HG02852 (cell line): ENCODE results near the gene DUSP22.
"Not testable (repeated sequence)": the region's sequence is repeated elsewhere in the genome, so short reads cannot be mapped to it uniquely, and the experiment has no call there.

ENCODE experiments used
- ATAC-seq: cut with Tn5 transposase; IDR thresholded peaks from one replicate; pipeline ENCODE4 v1.9.1; 2021; ENCODE audit warnings: mild to moderate bottlenecking, moderate library complexity; ENCODE audit not compliant: unreplicated experiment

Gene DUSP22

GRCh38 chr6:376827-377640 is 84.7 kb downstream of the DUSP22 start:
- ATAC-seq = no peak

DNA sequence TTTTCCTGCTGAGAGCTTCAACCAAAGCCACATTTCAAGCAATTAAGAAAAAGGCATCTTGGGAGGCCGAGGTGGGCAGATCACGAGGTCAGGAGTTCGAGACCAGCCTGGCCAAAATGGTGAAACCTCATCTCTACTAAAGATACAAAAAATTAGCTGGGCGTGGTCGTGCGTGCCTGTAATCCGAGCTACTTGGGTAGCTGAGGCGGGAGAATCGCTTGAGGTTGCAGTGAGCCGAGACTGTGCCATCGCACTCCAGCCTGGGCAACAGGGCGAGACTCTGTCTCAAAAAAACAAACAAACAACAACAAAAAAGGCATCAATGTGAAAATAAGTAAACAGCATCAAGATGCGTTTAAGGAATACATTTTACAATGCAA is 85.3 kb downstream of the DUSP22 start:
- not testable (repeated sequence) for ATAC-seq

DNA sequence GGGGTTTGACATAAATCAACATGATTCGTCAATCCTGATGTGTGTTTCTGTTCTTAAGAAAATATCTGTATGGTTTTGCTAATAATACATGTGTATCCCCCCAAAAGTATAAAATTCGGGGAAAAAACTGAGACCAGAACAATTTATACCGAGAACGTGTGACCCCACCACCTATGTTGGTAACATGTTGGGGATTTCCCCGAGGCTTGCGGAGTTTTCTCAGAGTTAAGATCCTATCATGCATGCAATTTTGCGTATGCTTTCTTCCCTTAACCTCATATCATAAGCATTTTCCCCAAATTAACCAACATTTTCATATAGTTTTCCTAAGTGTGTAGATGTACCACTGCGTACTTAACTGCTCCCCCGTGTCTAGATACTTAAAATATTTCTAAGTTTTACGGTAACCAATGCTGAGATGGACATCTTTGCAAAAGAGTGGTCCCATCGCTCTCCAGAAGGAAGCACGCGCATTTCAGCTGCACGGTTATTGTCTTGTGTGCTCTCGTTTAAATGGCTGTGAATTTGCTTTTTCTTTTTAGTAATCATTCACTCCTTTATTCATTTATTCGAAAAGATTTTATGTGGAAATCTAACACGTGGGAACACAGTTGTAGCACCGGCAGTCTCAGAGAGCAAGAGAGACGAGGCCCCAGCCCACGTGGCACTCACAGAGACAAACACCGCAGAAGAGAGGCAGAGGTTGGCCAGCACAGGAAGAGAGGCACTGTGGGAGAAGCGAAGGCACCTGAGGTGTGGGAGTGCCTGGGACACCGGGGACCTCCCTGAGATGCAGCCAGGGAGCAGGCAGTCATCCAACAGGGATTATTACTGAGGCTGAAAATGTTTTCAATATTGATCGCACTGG is 86.0 kb downstream of the DUSP22 start:
- no peak for ATAC-seq

DNA sequence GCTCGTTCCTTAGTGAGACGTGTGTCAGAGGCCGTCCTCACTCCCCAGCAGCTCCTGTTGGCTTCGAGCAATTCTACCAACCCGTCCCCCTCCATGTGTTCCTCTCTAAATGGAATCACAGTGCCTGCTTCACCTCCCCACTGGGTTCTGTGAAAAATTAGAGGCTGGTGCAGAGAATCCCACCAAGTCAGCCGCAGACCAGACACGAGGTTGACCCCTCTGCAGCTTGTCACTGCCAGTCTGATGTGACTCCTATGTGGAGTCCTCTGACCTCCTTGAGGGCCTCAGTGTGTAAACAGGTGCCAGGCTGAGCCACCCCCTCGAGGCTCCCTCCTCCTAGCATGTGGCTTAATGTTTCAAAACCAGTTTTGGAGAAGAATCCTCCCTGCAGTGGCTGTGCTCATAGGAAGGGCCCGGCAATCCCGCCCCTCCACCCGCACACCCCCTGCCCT is 86.7 kb downstream of the DUSP22 start:
- ATAC-seq = peak; percentile 14

DNA sequence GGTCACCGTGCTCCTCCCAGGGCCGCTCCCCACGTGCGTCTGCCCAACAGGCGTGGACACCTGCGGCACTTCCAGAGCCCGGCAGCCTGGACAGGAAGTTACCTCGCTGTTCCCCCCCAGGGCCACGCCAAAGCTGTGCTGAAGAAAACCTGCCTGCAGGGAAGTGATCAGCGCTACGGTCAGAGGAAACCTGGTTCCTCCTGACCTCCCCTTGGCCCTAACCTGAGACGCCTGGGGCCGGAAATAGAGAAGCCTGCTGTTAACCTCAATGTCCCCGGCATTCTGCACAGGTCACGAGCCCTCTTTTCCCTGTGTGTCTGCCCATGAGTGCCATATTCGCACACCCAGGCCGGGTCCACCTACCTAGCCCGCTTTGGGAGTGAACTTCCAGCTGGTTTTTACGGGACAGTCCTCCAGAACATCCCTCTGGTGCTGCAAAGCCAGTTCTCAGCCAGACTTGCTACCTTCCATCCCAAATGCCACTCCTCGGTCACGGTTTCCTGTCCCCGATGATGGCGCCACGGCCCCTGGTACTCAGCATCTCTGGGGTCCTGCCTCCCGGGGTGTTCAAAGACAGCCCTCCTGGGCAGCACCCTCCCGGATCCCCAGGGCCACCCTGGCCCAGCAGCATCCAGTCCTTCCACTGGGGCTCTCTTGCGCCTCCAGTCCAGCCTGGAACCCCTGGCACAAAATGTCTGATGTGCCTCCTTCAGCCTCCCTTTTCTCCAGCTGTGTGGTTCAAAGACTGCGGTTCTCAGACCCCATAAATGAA is 87.3 kb downstream of the DUSP22 start:
- peak; percentile 51 for ATAC-seq

GRCh38 chr6:380234-381218 is 88.2 kb downstream of the DUSP22 start:
- no peak for ATAC-seq

DNA sequence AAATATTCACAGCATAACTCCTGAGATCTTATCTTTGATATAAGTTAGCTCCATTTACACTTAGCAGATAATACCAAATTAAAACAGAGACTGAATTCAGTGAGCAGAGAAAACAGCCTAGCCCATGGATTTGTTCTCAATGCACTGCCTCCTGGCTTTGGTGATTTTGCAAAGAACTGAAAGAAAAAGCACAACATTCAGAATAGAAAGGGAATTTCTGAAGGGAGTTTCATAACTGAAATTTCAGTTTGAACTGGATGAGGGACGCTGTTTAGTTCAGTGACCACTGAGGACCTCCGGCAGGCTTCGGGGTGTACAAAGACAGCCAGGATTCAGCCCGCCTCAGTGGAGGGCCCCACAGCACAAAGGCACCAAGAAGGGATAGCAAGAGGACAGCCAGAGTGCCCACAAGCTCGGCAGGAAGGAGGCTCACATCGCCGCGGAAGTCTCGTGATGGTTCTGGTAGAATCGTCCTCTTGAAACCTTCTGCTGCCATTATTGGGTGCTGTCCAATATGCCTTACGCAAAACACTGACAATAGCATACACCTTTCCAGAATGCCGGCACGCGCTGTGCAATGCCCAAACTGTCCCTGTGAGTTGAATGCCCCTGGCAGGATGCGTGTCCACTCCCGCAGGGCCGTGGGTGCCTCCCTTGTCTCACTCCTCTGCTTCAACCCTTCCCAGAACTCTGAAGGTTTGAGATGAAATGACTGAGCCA is 89.6 kb downstream of the DUSP22 start:
- ATAC-seq = no peak

GRCh38 chr6:382883-383810 is 90.9 kb downstream of the DUSP22 start:
- no peak for ATAC-seq

- no peak for ATAC-seq
Measured at GRCh38 chr6:383856-384255, 91.6 kb downstream of the DUSP22 start.

DNA sequence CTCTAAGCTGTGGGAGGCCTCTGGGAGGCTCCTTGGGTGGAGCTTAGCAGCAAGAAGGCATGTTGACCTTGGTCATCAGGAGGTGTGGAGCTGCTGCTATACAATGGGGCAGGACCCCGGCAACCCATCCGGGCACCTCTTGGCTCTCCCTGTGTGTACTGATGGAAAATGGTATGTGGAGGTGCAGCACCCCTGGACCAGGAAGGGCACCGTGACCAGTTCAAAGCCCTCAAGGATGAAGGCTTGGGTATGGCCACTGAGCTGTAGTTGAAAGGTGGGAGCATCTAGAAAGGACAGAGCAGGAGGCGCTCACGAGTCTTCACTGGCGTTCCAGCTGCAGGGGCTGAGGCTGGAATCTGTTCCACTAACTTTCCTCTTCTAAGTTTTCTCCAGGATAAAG is 92.6 kb downstream of the DUSP22 start:
- no peak for ATAC-seq

DNA sequence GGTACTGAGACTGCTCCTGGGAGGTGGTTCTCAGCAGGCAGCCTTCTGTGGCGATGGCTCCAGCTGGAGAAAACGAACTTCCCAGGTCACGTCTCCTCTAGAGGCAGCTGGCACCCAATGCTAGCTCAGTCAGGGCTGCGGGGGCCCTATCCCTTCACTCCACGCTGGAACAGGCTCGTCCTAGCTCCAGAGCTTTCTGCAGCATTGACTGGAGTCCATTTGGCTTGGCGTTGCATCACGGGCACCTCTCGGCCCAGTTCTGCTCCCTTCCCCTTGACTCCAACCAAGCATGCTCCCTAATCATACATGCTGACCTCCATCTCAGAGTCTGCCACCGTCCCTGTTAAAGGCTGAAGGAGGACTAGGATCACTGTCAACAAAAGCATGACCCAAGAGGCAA is 93.3 kb downstream of the DUSP22 start:
- ATAC-seq = no peak

DNA sequence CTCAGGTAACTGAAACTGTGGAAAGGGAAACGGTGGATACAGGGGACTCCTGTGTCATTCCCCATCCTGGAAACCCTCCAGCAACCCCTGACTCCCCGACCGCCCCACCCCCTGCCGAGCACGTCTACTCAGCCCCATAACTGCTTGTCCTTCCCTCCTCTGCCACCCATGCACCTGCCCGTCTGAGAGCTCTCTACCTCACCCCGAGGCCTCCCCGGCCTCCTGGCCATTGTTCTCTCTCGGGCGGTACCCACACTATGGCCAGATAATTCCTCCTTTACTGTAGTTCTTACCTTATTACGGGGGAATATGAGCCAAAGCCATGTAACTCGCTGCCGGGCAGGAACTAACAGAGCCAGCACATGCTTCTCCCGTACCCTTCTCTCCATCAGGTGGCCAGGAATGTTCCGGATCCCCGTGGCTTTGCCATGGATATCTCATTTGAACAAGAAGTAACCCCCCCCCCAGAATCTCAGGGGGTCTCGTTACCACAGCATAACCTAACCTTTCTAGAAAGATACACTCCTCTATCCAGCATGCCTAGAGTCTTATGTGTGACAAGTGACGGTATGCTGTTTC is 94.5 kb downstream of the DUSP22 start:
- ATAC-seq = no peak

- no peak for ATAC-seq
Measured at GRCh38 chr6:387293-387741, 95.0 kb downstream of the DUSP22 start.

- no peak for ATAC-seq
Measured at GRCh38 chr6:388202-388903, 96.1 kb downstream of the DUSP22 start.

DNA sequence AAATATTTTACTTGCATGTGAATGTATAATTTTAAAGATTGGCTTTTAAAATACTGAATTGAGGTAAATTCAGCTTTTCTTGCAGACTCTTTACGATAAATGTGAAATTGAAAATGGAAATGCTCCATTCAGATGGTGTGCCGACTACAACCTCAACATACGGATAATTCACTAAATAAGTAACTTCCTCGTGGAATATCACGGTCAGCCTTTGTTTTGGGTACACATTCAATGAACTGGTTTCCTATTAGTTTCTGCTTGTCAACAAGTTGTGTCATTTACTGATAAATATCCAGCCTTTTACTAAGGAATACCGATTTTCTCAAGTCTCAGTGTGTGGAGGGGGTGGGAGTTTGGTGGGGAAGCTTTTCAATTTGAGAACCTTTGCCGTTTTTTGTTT is 96.9 kb downstream of the DUSP22 start:
- ATAC-seq = no peak

- peak; percentile 32 for ATAC-seq
Measured at GRCh38 chr6:389622-390021, 97.3 kb downstream of the DUSP22 start.

- ATAC-seq = peak; percentile 25
Measured at GRCh38 chr6:390914-391558, 98.7 kb downstream of the DUSP22 start.
